Measurements from ENCODE around the gene RASGRF1. TPM values are rescaled to one million over a fixed set of nuclear protein-coding genes. Genes with fewer than 3 reads are reported as not detected.

The RASGRF1 gene
- total and polyA plus RNA-seq, 2 donors (not counting 1 experiment from before 2014, with no cell fraction given): 0.09 TPM; not detected in 1

DNA sequence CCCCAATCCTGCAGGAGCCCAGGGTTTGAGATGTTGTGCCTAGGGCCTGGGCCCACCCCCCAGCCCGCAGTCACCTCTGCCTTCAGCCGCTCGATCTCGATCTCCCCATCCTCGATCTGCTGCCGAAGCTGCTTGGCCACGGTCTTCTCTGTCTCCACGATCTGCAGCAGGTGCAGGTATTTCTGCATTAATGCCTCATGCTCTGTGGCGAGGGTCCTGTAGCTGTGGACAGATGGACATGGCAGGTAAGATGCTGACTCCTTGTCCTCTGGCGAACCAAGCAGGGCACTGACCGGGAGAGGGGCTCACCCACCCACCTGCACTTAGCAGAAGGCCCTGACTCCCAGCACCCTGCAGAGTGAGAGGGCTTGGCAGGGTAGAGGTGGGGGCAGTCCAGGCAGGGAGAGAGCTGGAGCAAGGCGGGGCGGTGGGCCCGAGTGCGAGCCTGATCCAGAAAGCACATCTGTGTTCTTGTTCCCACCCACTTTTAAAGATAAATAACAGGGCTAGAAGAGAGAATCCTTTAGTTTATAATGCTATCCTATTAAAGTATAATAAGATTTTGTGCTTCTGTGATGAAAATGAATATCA is 32.2 kb downstream of the RASGRF1 start:
- Histone ChIP-seq H3K9me3 (ENCODE audit: control insufficient read depth, insufficient read depth, low read depth, low read length) (no peaks in the 10 kb centered on the region), H3K27me3 (ENCODE audit: control insufficient read depth, insufficient read depth, low read length) (no peaks in the 10 kb centered on the region), H3K4me1 (ENCODE audit: control insufficient read depth, extremely low read depth, insufficient read depth, low read length) (no peaks in the 10 kb centered on the region), H3K27ac (ENCODE audit: insufficient read depth, low read length) (no peak overlapping the region), H3K79me2 (ENCODE audit: control insufficient read depth, insufficient read depth, low read length) (no peaks in the 10 kb centered on the region), H3K9ac (ENCODE audit: insufficient read depth, low read length) (no peak overlapping the region), H4K20me1 (ENCODE audit: control insufficient read depth, extremely low read depth, insufficient read depth, low read length) (no peaks in the 10 kb centered on the region), H3K36me3 (ENCODE audit: control insufficient read depth, insufficient read depth, low read length) (no peaks in the 10 kb centered on the region), H3K4me2 (ENCODE audit: extremely low read depth, insufficient read depth, low read length) (no peak overlapping the region), H2AFZ (ENCODE audit: low read length) (no peak overlapping the region), H3K4me3 (replicated peaks in 1 of 4; ENCODE audit: control extremely low read depth in 1 of 4, insufficient read depth in 1 of 4, low read depth in 3 of 4, low read length in 4 of 4) (no peak overlapping the region)
- no peak for DNase-seq (ENCODE audit: low read depth in 2 of 2)
- TF ChIP-seq, protein P1, sequence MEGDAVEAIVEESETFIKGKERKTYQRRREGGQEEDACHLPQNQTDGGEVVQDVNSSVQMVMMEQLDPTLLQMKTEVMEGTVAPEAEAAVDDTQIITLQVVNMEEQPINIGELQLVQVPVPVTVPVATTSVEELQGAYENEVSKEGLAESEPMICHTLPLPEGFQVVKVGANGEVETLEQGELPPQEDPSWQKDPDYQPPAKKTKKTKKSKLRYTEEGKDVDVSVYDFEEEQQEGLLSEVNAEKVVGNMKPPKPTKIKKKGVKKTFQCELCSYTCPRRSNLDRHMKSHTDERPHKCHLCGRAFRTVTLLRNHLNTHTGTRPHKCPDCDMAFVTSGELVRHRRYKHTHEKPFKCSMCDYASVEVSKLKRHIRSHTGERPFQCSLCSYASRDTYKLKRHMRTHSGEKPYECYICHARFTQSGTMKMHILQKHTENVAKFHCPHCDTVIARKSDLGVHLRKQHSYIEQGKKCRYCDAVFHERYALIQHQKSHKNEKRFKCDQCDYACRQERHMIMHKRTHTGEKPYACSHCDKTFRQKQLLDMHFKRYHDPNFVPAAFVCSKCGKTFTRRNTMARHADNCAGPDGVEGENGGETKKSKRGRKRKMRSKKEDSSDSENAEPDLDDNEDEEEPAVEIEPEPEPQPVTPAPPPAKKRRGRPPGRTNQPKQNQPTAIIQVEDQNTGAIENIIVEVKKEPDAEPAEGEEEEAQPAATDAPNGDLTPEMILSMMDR (conservative IDR thresholded peaks at IDR 0.05 in 1 of 2, IDR thresholded peaks at IDR 0.05 in 1 of 2; ENCODE audit: low read depth in 1 of 2, low read length in 2 of 2): no peak
- TF ChIP-seq EZH2 (IDR thresholded peaks at IDR 0.05; ENCODE audit: low read length, missing control alignments): no peak

- Histone ChIP-seq H3K4me3 (replicated peaks in 1 of 4; ENCODE audit: control extremely low read depth in 1 of 4, insufficient read depth in 1 of 4, low read depth in 3 of 4, low read length in 4 of 4) (no peak overlapping the region), H2AFZ (ENCODE audit: low read length) (no peak overlapping the region), H3K79me2 (ENCODE audit: control insufficient read depth, insufficient read depth, low read length) (no peaks in the 10 kb centered on the region), H4K20me1 (ENCODE audit: control insufficient read depth, extremely low read depth, insufficient read depth, low read length) (no peaks in the 10 kb centered on the region), H3K9me3 (ENCODE audit: control insufficient read depth, insufficient read depth, low read depth, low read length) (no peaks in the 10 kb centered on the region), H3K4me2 (ENCODE audit: extremely low read depth, insufficient read depth, low read length) (no peak overlapping the region), H3K36me3 (ENCODE audit: control insufficient read depth, insufficient read depth, low read length) (no peaks in the 10 kb centered on the region), H3K27ac (ENCODE audit: insufficient read depth, low read length) (no peak overlapping the region), H3K27me3 (ENCODE audit: control insufficient read depth, insufficient read depth, low read length) (no peaks in the 10 kb centered on the region), H3K4me1 (ENCODE audit: control insufficient read depth, extremely low read depth, insufficient read depth, low read length) (no peaks in the 10 kb centered on the region), H3K9ac (ENCODE audit: insufficient read depth, low read length) (no peak overlapping the region)
- no peak for TF ChIP-seq EZH2 (IDR thresholded peaks at IDR 0.05; ENCODE audit: low read length, missing control alignments)
- TF ChIP-seq, protein P1 (conservative IDR thresholded peaks at IDR 0.05 in 1 of 2, IDR thresholded peaks at IDR 0.05 in 1 of 2; ENCODE audit: low read depth in 1 of 2, low read length in 2 of 2): no peak
- DNase-seq (ENCODE audit: low read depth in 2 of 2): no peak
These were observed 33.5 kb downstream of the RASGRF1 start for GRCh38 chr15:79057050-79057449.

DNA sequence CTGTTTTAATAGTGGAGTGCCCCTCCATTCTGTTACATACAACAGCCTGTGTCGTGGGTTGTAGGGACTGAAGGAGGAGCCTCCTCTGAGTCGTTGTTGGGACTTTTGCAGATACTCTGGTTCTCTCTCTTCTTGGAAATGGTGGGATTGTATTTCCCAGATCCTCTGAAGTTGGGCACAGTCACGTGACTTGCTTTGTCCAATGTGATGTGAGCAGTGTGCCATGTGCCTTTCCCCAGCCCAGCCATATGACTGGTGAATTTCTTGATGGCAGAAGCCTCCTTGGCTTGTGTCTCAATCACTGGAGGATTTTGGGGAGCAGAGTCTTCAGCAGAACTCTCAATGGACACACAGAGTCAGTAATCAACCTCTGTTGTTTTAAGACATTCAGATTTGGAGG is 36.2 kb downstream of the RASGRF1 start:
- no peak for DNase-seq (ENCODE audit: low read depth in 2 of 2)
- no peak overlapping the region for H2AFZ ChIP-seq (ENCODE audit: low read length)
- H3K4me2 ChIP-seq (ENCODE audit: extremely low read depth, insufficient read depth, low read length): no peak overlapping the region
- no peaks in the 10 kb centered on the region for H4K20me1 ChIP-seq (ENCODE audit: control insufficient read depth, extremely low read depth, insufficient read depth, low read length)
- H3K9ac ChIP-seq (ENCODE audit: insufficient read depth, low read length): no peak overlapping the region
- H3K27ac ChIP-seq (ENCODE audit: insufficient read depth, low read length): no peak overlapping the region
- no peaks in the 10 kb centered on the region for H3K27me3 ChIP-seq (ENCODE audit: control insufficient read depth, insufficient read depth, low read length)
- no peaks in the 10 kb centered on the region for H3K79me2 ChIP-seq (ENCODE audit: control insufficient read depth, insufficient read depth, low read length)
- no peaks in the 10 kb centered on the region for H3K9me3 ChIP-seq (ENCODE audit: control insufficient read depth, insufficient read depth, low read depth, low read length)
- no peak overlapping the region for H3K4me3 ChIP-seq (replicated peaks in 1 of 4; ENCODE audit: control extremely low read depth in 1 of 4, insufficient read depth in 1 of 4, low read depth in 3 of 4, low read length in 4 of 4)
- H3K4me1 ChIP-seq (ENCODE audit: control insufficient read depth, extremely low read depth, insufficient read depth, low read length): no peaks in the 10 kb centered on the region
- no peak for TF ChIP-seq EZH2 (IDR thresholded peaks at IDR 0.05; ENCODE audit: low read length, missing control alignments)
- TF ChIP-seq, protein P1 (conservative IDR thresholded peaks at IDR 0.05 in 1 of 2, IDR thresholded peaks at IDR 0.05 in 1 of 2; ENCODE audit: low read depth in 1 of 2, low read length in 2 of 2): no peak
- H3K36me3 ChIP-seq (ENCODE audit: control insufficient read depth, insufficient read depth, low read length): no peaks in the 10 kb centered on the region
